WTC11 (cell line): Measurements from ENCODE around the gene GART. TPM values are rescaled to one million over a fixed set of nuclear protein-coding genes. Genes with fewer than 3 reads are reported as not detected.

ENCODE experiments used
- ATAC-seq: fragments of 200-7000 bp; cut with Tn5 transposase; 2 replicates; pipeline ENCODE4 v1.10.0; 2021; ENCODE audit warnings: mild to moderate bottlenecking, moderate library complexity
- CTCF ChIA-PET: fragments of 300-600 bp; sonication (Branson Sonifier 250); formaldehyde crosslinking; loops from one replicate; lab custom pipeline; 2021; ENCODE audit warnings: antibody characterized with exemption; lab: Charles Lee
- POLR2A ChIA-PET: fragments of 350-600 bp; sonication (Branson Sonifier 250); formaldehyde crosslinking; loops from one replicate; lab custom pipeline; 2021; ENCODE audit warnings: antibody characterized with exemption; lab: Charles Lee
- DNase-seq: peaks from one replicate; pipeline ENCODE4 v3.0.0; 2021; ENCODE audit warnings: low spot score
- H3K27ac Mint-ChIP-seq: 2 replicates; pipeline ENCODE4 v1.8.0; 2021; ENCODE audit warnings: mixed read lengths
- H3K27me3 Mint-ChIP-seq: 2 replicates; pipeline ENCODE4 v1.8.0; 2021; ENCODE audit warnings: low read depth, mild to moderate bottlenecking, moderate library complexity, mixed read lengths
- H3K36me3 Mint-ChIP-seq: 2 replicates; pipeline ENCODE4 v1.8.0; 2021; ENCODE audit warnings: mixed read lengths
- H3K4me1 Mint-ChIP-seq: 2 replicates; pipeline ENCODE4 v1.8.0; 2022; ENCODE audit warnings: mixed read lengths
- H3K4me3 Mint-ChIP-seq: 2 replicates; pipeline ENCODE4 v1.8.0; 2021; ENCODE audit warnings: mild to moderate bottlenecking, moderate library complexity, mixed read lengths
- H3K9me3 Mint-ChIP-seq: 2 replicates; pipeline ENCODE4 v1.8.0; 2021; ENCODE audit warnings: mixed read lengths
- E2F1 ChIP-seq: sonication (generic); formaldehyde crosslinking; IDR thresholded peaks from 2 replicates; pipeline ENCODE4 v1.8.0; 2022; ENCODE audit warnings: mild to moderate bottlenecking, missing genetic modification reagents
- ETV6 ChIP-seq: sonication (generic); formaldehyde crosslinking; IDR thresholded peaks from 2 replicates; pipeline ENCODE4 v1.8.1; 2022; ENCODE audit warnings: mild to moderate bottlenecking, missing genetic modification reagents
- HMGA2 ChIP-seq: fragments of 250-450 bp; sonication (Bioruptor Pico); IDR thresholded peaks from 2 replicates; pipeline ENCODE4 v1.4.0; 2021; ENCODE audit warnings: mild to moderate bottlenecking, moderate library complexity
- JAZF1 ChIP-seq: fragments of 250-450 bp; sonication (Bioruptor Pico); IDR thresholded peaks from 2 replicates; pipeline ENCODE4 v1.9.0; 2021; ENCODE audit warnings: moderate library complexity, mild to moderate bottlenecking, inconsistent platforms
- MLX ChIP-seq: sonication (generic); formaldehyde crosslinking; IDR thresholded peaks from 2 replicates; pipeline ENCODE4 v1.8.1; 2023; ENCODE audit warnings: mild to moderate bottlenecking, missing genetic modification reagents, moderate library complexity
- NFATC4 ChIP-seq: fragments of 250-450 bp; sonication (Bioruptor Pico); IDR thresholded peaks from 2 replicates; pipeline ENCODE4 v1.9.0; 2021; ENCODE audit warnings: mild to moderate bottlenecking
- NFE2L1 ChIP-seq: sonication (generic); formaldehyde crosslinking; IDR thresholded peaks from 2 replicates; pipeline ENCODE4 v1.8.1; 2023; ENCODE audit warnings: missing genetic modification reagents
- PRRX2 ChIP-seq: fragments of 250-450 bp; sonication (Bioruptor Pico); IDR thresholded peaks from 2 replicates; pipeline ENCODE4 v1.8.0; 2021; ENCODE audit warnings: mild to moderate bottlenecking
- SOX15 ChIP-seq: fragments of 250-450 bp; sonication (Bioruptor Pico); IDR thresholded peaks from 2 replicates; pipeline ENCODE4 v1.9.0; 2021; ENCODE audit warnings: mild to moderate bottlenecking
- TEAD1 ChIP-seq: sonication (generic); formaldehyde crosslinking; IDR thresholded peaks from 2 replicates; pipeline ENCODE4 v1.8.0; 2022; ENCODE audit warnings: mild to moderate bottlenecking, missing genetic modification reagents
- TEAD4 ChIP-seq: sonication (generic); formaldehyde crosslinking; IDR thresholded peaks from 2 replicates; pipeline ENCODE4 v1.8.0; 2022; ENCODE audit warnings: mild to moderate bottlenecking, missing genetic modification reagents
- TP53 ChIP-seq: sonication (generic); formaldehyde crosslinking; IDR thresholded peaks from 2 replicates; pipeline ENCODE4 v1.8.1; 2023; ENCODE audit warnings: mild to moderate bottlenecking, missing genetic modification reagents
- ZBTB21 ChIP-seq: sonication (generic); formaldehyde crosslinking; IDR thresholded peaks from 2 replicates; pipeline ENCODE4 v1.8.1; 2023; ENCODE audit warnings: mild to moderate bottlenecking, missing genetic modification reagents, borderline replicate concordance
- ZNF121 ChIP-seq: sonication (generic); formaldehyde crosslinking; IDR thresholded peaks from 2 replicates; pipeline ENCODE4 v1.8.0; 2023; ENCODE audit warnings: missing genetic modification reagents
- ZNF263 ChIP-seq: sonication (generic); formaldehyde crosslinking; IDR thresholded peaks from 2 replicates; pipeline ENCODE4 v1.8.1; 2022; ENCODE audit warnings: low read depth, mild to moderate bottlenecking, moderate library complexity, missing genetic modification reagents
- ZNF317 ChIP-seq: sonication (generic); formaldehyde crosslinking; IDR thresholded peaks from 2 replicates; pipeline ENCODE4 v1.8.1; 2023; ENCODE audit warnings: low read depth, mild to moderate bottlenecking, moderate library complexity, missing genetic modification reagents, borderline replicate concordance
- ZNF396 ChIP-seq: fragments of 250-450 bp; sonication (Bioruptor Pico); IDR thresholded peaks from 2 replicates; pipeline ENCODE4 v1.8.0; 2021; ENCODE audit warnings: mild to moderate bottlenecking, moderate library complexity, borderline replicate concordance
- ZNF671 ChIP-seq: fragments of 250-450 bp; sonication (Bioruptor Pico); IDR thresholded peaks from 2 replicates; pipeline ENCODE4 v1.8.0; 2021; ENCODE audit warnings: mild to moderate bottlenecking
- total RNA-seq: library from RNA; stranded (reverse); gene quantifications from 3 replicates; pipeline ENCODE4 v1.2.3, GENCODE V29; 2021
- TF ChIP-seq, protein P1 (sequence below): fragments of 250-450 bp; sonication (Bioruptor Pico); conservative IDR thresholded peaks from 2 replicates; pipeline ENCODE4 v1.9.0; 2021; ENCODE audit warnings: mild to moderate bottlenecking
- TF ChIP-seq, protein P2 (sequence below): fragments of 200-600 bp; IDR thresholded peaks from 2 replicates; pipeline ENCODE4 v1.8.0; 2022; ENCODE audit warnings: antibody characterized with exemption
- TF ChIP-seq, protein P3 (sequence below): fragments of 250-450 bp; sonication (Bioruptor Pico); IDR thresholded peaks from 2 replicates; pipeline ENCODE4 v1.9.0; 2021; ENCODE audit warnings: moderate library complexity, mild to moderate bottlenecking, inconsistent platforms, borderline replicate concordance
- TF ChIP-seq, protein P4 (sequence below): sonication (generic); formaldehyde crosslinking; IDR thresholded peaks from 2 replicates; pipeline ENCODE4 v1.8.0; 2023; ENCODE audit warnings: missing genetic modification reagents
- TF ChIP-seq, protein P5 (sequence below): fragments of 250-450 bp; sonication (Bioruptor Pico); IDR thresholded peaks from 2 replicates; pipeline ENCODE4 v1.9.0; 2021; ENCODE audit warnings: mild to moderate bottlenecking

GART gene
- total RNA-seq, 1 experiment from 2014 or later: 223 TPM

DNA sequence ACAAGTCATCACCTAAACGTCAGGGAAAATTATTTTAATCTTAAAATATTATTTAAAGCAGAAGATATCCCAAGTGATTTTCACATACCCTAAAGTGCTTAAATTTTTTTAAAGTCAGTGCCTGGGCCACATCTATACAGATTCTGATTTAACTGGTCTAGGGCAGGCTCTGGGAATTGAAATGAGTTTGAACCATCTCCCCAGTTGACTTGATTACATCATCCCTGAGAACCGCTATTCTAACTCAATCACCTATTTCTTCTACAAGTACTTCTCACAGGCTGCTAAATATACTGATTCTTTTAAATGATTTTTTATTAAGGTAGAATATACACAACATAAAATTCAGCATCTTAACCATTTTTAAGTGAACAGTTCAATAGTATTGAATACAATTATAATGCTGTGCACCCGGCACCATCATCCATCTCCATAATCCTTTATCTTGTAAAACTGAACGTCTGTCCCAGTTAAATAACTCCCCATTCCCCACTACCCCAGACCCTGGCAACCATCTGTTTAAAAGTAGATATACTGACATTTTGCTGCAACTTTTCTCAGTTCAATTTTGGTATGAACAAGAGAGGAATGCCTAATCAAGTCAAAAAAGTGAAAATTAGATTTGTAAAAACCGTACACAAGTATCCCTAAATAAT, 19.5 kb downstream of the GART start:
- Mint-ChIP-seq H3K36me3 (peaks cover 54% of the 10 kb centered on the region), H3K27me3 (no peaks in the 10 kb centered on the region), H3K4me3 (no peak overlapping the region), H3K27ac (no peak overlapping the region), H3K9me3 (no peaks in the 10 kb centered on the region), H3K4me1 (no peaks in the 10 kb centered on the region)
- ATAC-seq (no peak), DNase-seq (no peak)
- ChIA-PET CTCF (interaction anchor here (0.8 kb wide), 1 partner anchor 83 kb away, joined by 3 read pairs; no protein-coding TSS in a partner anchor), POLR2A (no interaction called here)
- no peak for TF ChIP-seq TEAD4 (CRISPR knock-in tag)
- TF ChIP-seq, protein P1, sequence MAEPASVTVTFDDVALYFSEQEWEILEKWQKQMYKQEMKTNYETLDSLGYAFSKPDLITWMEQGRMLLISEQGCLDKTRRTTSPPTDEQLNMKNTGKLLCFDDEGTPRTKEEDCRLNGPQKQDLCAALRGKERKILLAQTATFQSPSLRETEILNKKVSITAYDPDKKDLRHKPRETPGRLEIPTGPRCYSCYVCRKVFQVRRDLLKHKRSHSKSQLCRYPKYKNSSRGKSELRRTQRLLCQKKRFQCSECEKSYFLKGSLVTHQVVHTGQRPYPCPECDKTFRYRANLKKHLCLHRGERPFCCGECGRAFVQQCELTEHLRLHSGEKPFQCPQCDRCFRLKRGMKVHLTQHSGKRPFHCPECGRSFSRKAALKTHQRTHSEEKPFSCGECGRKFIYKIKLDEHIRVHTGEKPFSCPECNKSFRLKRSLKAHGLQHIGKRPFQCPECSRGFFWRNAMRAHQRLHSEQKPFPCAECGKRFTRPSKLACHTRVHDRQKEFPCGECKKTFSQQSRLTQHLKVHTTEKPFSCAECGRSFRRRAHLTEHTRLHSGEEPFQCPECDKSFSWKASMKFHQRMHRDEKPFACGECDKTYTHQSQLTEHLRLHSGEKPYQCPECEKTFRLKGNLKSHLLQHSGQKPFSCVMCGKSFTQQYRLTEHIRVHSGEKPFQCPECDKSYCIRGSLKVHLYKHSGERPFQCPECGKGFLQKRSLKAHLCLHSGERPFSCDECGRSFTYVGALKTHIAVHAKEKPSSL (CRISPR knock-in tag): 0 out of 2 replicates have a peak, but pooled peaks have one; percentile 19

GRCh38 chr21:33518899-33519298, 23.0 kb downstream of the GART start:
- DNase-seq (no peak), ATAC-seq (no peak)
- H3K27me3 Mint-ChIP-seq: no peaks in the 10 kb centered on the region
- TF ChIP-seq NFE2L1 (CRISPR knock-in tag) (no peak), ZNF263 (CRISPR knock-in tag) (no peak), TEAD1 (no peak), MLX (CRISPR knock-in tag) (no peak), PRRX2 (CRISPR knock-in tag) (no peak), NFATC4 (CRISPR knock-in tag) (no peak), TP53 (no peak), ETV6 (CRISPR knock-in tag) (no peak)
- no peaks in the 10 kb centered on the region for H3K9me3 Mint-ChIP-seq
- H3K27ac Mint-ChIP-seq: no peak overlapping the region
- peaks cover 61% of the 10 kb centered on the region for H3K36me3 Mint-ChIP-seq
- no peak overlapping the region for H3K4me3 Mint-ChIP-seq
- POLR2A ChIA-PET: no interaction called here
- CTCF ChIA-PET: no interaction called here
- H3K4me1 Mint-ChIP-seq: no peaks in the 10 kb centered on the region

DNA sequence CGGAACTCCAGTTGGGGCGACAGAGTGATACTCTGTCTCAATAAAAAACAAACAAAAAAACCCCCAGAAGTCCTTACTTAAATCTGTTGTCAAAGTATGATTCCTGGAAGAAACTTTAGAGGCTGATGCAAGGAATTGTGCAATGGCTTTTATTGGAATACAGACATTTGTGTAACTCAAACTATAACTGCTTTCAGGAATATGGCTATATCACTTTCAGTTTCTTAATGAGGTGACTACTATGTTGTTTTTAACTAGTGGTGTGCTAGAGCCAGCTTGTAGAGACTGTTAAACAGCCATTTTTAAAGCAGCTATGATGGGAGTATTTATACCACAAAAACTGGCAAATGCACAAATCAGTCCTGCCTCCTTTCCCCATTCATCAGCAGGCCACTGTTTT, 27.7 kb downstream of the GART start:
- DNase-seq: no peak
- Mint-ChIP-seq H3K4me1 (no peaks in the 10 kb centered on the region), H3K27me3 (no peaks in the 10 kb centered on the region), H3K4me3 (no peak overlapping the region), H3K36me3 (peaks cover 78% of the 10 kb centered on the region), H3K27ac (no peak overlapping the region), H3K9me3 (no peaks in the 10 kb centered on the region)
- ChIA-PET CTCF (interaction anchor here (0.6 kb wide), 1 partner anchor 191 kb away, joined by 5 read pairs; no protein-coding TSS in a partner anchor), POLR2A (no interaction called here)
- no peak for ATAC-seq
- no peak for TF ChIP-seq TEAD4 (CRISPR knock-in tag)
- no peak for TF ChIP-seq E2F1 (CRISPR knock-in tag)
- TF ChIP-seq SOX15 (CRISPR knock-in tag): no peak
- TF ChIP-seq HMGA2 (CRISPR knock-in tag): no peak
- no peak for TF ChIP-seq ZNF671 (CRISPR knock-in tag)
- TF ChIP-seq, protein P2, sequence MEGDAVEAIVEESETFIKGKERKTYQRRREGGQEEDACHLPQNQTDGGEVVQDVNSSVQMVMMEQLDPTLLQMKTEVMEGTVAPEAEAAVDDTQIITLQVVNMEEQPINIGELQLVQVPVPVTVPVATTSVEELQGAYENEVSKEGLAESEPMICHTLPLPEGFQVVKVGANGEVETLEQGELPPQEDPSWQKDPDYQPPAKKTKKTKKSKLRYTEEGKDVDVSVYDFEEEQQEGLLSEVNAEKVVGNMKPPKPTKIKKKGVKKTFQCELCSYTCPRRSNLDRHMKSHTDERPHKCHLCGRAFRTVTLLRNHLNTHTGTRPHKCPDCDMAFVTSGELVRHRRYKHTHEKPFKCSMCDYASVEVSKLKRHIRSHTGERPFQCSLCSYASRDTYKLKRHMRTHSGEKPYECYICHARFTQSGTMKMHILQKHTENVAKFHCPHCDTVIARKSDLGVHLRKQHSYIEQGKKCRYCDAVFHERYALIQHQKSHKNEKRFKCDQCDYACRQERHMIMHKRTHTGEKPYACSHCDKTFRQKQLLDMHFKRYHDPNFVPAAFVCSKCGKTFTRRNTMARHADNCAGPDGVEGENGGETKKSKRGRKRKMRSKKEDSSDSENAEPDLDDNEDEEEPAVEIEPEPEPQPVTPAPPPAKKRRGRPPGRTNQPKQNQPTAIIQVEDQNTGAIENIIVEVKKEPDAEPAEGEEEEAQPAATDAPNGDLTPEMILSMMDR: no peak
- TF ChIP-seq, protein P3, sequence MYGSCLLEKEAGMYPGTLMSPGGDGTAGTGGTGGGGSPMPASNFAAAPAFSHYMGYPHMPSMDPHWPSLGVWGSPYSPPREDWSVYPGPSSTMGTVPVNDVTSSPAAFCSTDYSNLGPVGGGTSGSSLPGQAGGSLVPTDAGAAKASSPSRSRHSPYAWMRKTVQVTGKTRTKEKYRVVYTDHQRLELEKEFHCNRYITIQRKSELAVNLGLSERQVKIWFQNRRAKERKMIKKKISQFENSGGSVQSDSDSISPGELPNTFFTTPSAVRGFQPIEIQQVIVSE (CRISPR knock-in tag): no peak
- TF ChIP-seq, protein P4, sequence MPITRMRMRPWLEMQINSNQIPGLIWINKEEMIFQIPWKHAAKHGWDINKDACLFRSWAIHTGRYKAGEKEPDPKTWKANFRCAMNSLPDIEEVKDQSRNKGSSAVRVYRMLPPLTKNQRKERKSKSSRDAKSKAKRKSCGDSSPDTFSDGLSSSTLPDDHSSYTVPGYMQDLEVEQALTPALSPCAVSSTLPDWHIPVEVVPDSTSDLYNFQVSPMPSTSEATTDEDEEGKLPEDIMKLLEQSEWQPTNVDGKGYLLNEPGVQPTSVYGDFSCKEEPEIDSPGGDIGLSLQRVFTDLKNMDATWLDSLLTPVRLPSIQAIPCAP: no peak
- no peak for TF ChIP-seq ZNF263 (CRISPR knock-in tag)
- TF ChIP-seq ZNF396 (CRISPR knock-in tag): no peak
- TF ChIP-seq ZBTB21 (CRISPR knock-in tag): no peak
- TF ChIP-seq JAZF1 (CRISPR knock-in tag): no peak
- TF ChIP-seq ZNF317 (CRISPR knock-in tag): no peak
- TF ChIP-seq, protein P1 (CRISPR knock-in tag): no peak
- TF ChIP-seq ZNF121: no peak
- TF ChIP-seq, protein P5, sequence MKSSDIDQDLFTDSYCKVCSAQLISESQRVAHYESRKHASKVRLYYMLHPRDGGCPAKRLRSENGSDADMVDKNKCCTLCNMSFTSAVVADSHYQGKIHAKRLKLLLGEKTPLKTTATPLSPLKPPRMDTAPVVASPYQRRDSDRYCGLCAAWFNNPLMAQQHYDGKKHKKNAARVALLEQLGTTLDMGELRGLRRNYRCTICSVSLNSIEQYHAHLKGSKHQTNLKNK: no peak
